Gastroesophageal sphincter (tissue), 3 donors: ENCODE data around the gene TDRD3.

ENCODE experiments used
- CTCF ChIP-seq, 4 experiments: fragments of 200-600 bp in 2 of 4; fragments of 450-650 bp in 2 of 4; sonication (generic) in 1 of 4; IDR thresholded peaks; one replicate each; pipeline ENCODE4 v1.5.1; 2017 to 2019; ENCODE audit warnings: antibody characterized with exemption in 4 of 4, mild to moderate bottlenecking in 2 of 4, moderate library complexity in 2 of 4
- POLR2A ChIP-seq, 2 donors: fragments of 450-650 bp; IDR thresholded peaks; one replicate each; pipeline ENCODE4 v1.6.1; 2017; ENCODE audit warnings: antibody characterized with exemption in 2 of 2, mild to moderate bottlenecking in 2 of 2, moderate library complexity in 1 of 2

- TF ChIP-seq POLR2A (IDR thresholded peaks at IDR 0.05), result no peak
- no peak for TF ChIP-seq CTCF (IDR thresholded peaks at IDR 0.05)
Measured at GRCh38 chr13:60386250-60386649, 10.8 kb upstream of the TDRD3 start.
